Hepatocyte (in vitro differentiated cells): Measurements from ENCODE around the gene SLC16A2. TPM values are rescaled to one million over a fixed set of nuclear protein-coding genes. Genes with fewer than 3 reads are reported as not detected.

ENCODE experiments used
- DNase-seq: peaks from one replicate; pipeline ENCODE4 v3.0.0-alpha.2; 2016; ENCODE audit warnings: low spot score
- H2AFZ ChIP-seq: fragments of 200-600 bp; sonication (generic); 2 replicates; pipeline ENCODE4 v1.6.0; 2016; ENCODE audit warnings: antibody characterized with exemption, mild to moderate bottlenecking
- H3K27ac ChIP-seq: fragments of 200-600 bp; sonication (generic); 2 replicates; pipeline ENCODE4 v1.5.1; 2016; ENCODE audit warnings: mild to moderate bottlenecking
- H3K27me3 ChIP-seq: fragments of 200-600 bp; sonication (generic); 2 replicates; pipeline ENCODE4 v1.6.1; 2016
- H3K36me3 ChIP-seq: fragments of 200-600 bp; sonication (generic); replicated peaks from 2 replicates; pipeline ENCODE4 v1.5.1; 2016; ENCODE audit warnings: low read depth; ENCODE audit not compliant: insufficient read depth
- H3K4me1 ChIP-seq: fragments of 200-600 bp; sonication (generic); 2 replicates; pipeline ENCODE4 v1.5.1; 2016; ENCODE audit warnings: mild to moderate bottlenecking, moderate library complexity; ENCODE audit not compliant: insufficient read depth
- H3K4me2 ChIP-seq: fragments of 200-600 bp; sonication (generic); 2 replicates; pipeline ENCODE4 v1.6.0; 2016
- H3K4me3 ChIP-seq: fragments of 200-600 bp; sonication (generic); 2 replicates; pipeline ENCODE4 v1.5.1; 2016; ENCODE audit warnings: mild to moderate bottlenecking
- H3K79me2 ChIP-seq: fragments of 200-600 bp; sonication (generic); 2 replicates; pipeline ENCODE4 v1.6.0; 2017; ENCODE audit warnings: mild to moderate bottlenecking
- H3K9me2 ChIP-seq: fragments of 200-600 bp; sonication (generic); replicated peaks from 2 replicates; pipeline ENCODE4 v1.6.0; 2017; ENCODE audit warnings: mild to moderate bottlenecking; ENCODE audit not compliant: insufficient read depth
- H3K9me3 ChIP-seq: fragments of 200-600 bp; sonication (generic); 2 replicates; pipeline ENCODE4 v1.5.1; 2016; ENCODE audit warnings: low read depth, mild to moderate bottlenecking
- H4K20me1 ChIP-seq: fragments of 200-600 bp; sonication (generic); 2 replicates; pipeline ENCODE4 v1.6.0; 2016; ENCODE audit warnings: mild to moderate bottlenecking; ENCODE audit not compliant: insufficient read depth, poor library complexity, severe bottlenecking
- CTCF ChIP-seq: fragments of 200-600 bp; sonication (generic); IDR thresholded peaks from 2 replicates; pipeline ENCODE4 v1.5.1; 2016; ENCODE audit warnings: antibody characterized with exemption, mild to moderate bottlenecking; ENCODE audit not compliant: poor library complexity
- EZH2 ChIP-seq: fragments of 200-600 bp; sonication (generic); IDR thresholded peaks from 2 replicates; pipeline ENCODE4 v1.6.1; 2016; ENCODE audit warnings: antibody characterized with exemption, mild to moderate bottlenecking, borderline replicate concordance
- EZH2phosphoT487 ChIP-seq: fragments of 200-600 bp; sonication (generic); IDR thresholded peaks from one replicate; pipeline ENCODE4 v1.6.1; 2018; ENCODE audit warnings: antibody characterized with exemption, mild to moderate bottlenecking, low read depth, moderate library complexity; ENCODE audit not compliant: unreplicated experiment, severe bottlenecking
- WGBS: methylation state at CpG from one replicate; pipeline ENCODE4 v1.1.6; 2016; ENCODE audit warnings: low lambda C conversion rate; ENCODE audit errors: missing lambda C conversion rate; 5-methylcytosine and 5-hydroxymethylcytosine counted together
- polyA plus RNA-seq: library from polyadenylated mRNA; unstranded; fragments of >200 nt; fragmentation: Nextera tagmentation; extraction: Ambion mirVana; gene quantifications from 2 replicates; pipeline ENCODE4 v1.2.1, GENCODE V29; 2016
- total RNA-seq: library from RNA; depleted of rRNA; stranded (reverse); fragments of >200 nt; gene quantifications from 2 replicates; pipeline ENCODE4 v1.2.3, GENCODE V29; 2014

Gene SLC16A2
- total and polyA plus RNA-seq, 2 experiments from 2014 or later, result 7.7 to 11.2 TPM

GRCh38 chrX:74445099-74445498 is 23.8 kb downstream of the SLC16A2 start:
- Histone ChIP-seq H4K20me1 (no peaks in the 10 kb centered on the region), H3K4me1 (no peaks in the 10 kb centered on the region), H3K36me3 (no peaks in the 10 kb centered on the region), H3K79me2 (no peaks in the 10 kb centered on the region), H3K4me2 (no peak overlapping the region), H3K27me3 (no peaks in the 10 kb centered on the region), H3K9me2 (no peaks in the 10 kb centered on the region), H3K9me3 (no peaks in the 10 kb centered on the region), H3K4me3 (no peak overlapping the region), H2AFZ (no peak overlapping the region), H3K27ac (no peak overlapping the region)
- TF ChIP-seq EZH2phosphoT487 (no peak), EZH2 (no peak), CTCF (no peak)
- DNase-seq, result no peak
- 57% methylated on average over 6 of the region's 6 CpGs for WGBS

- 65% methylated on average over 1 of the region's 1 CpG for whole genome bisulfite sequencing
- no peak overlapping the region for H3K27ac ChIP-seq
- TF ChIP-seq EZH2phosphoT487, result no peak
- no peaks in the 10 kb centered on the region for H3K36me3 ChIP-seq
- no peaks in the 10 kb centered on the region for H3K9me2 ChIP-seq
- no peaks in the 10 kb centered on the region for H3K4me1 ChIP-seq
- DNase-seq, result no peak
- no peak overlapping the region for H2AFZ ChIP-seq
- no peak overlapping the region for H3K4me2 ChIP-seq
- no peaks in the 10 kb centered on the region for H3K9me3 ChIP-seq
- no peak overlapping the region for H3K4me3 ChIP-seq
- H3K79me2 ChIP-seq, result no peaks in the 10 kb centered on the region
- no peaks in the 10 kb centered on the region for H3K27me3 ChIP-seq
- no peaks in the 10 kb centered on the region for H4K20me1 ChIP-seq
Observed at GRCh38 chrX:74446876-74447275, 25.6 kb downstream of the SLC16A2 start.

- DNase-seq, result no peak
- no peaks in the 10 kb centered on the region for H3K9me2 ChIP-seq
- 89% methylated on average over 5 of the region's 5 CpGs for WGBS
- no peaks in the 10 kb centered on the region for H3K36me3 ChIP-seq
- H2AFZ ChIP-seq, result no peak overlapping the region
- no peak overlapping the region for H3K4me3 ChIP-seq
- no peaks in the 10 kb centered on the region for H3K9me3 ChIP-seq
- no peaks in the 10 kb centered on the region for H3K27me3 ChIP-seq
- no peak overlapping the region for H3K4me2 ChIP-seq
- H3K4me1 ChIP-seq, result no peaks in the 10 kb centered on the region
- TF ChIP-seq EZH2, result no peak
- TF ChIP-seq CTCF, result no peak
- no peak for TF ChIP-seq EZH2phosphoT487
- H4K20me1 ChIP-seq, result no peaks in the 10 kb centered on the region
- no peaks in the 10 kb centered on the region for H3K79me2 ChIP-seq
- no peak overlapping the region for H3K27ac ChIP-seq
Observed at GRCh38 chrX:74448669-74449068, 27.4 kb downstream of the SLC16A2 start.

- Histone ChIP-seq H3K4me1 (no peaks in the 10 kb centered on the region), H3K36me3 (no peaks in the 10 kb centered on the region), H3K9me2 (no peaks in the 10 kb centered on the region), H3K4me3 (no peak overlapping the region), H3K27ac (no peak overlapping the region), H3K79me2 (no peaks in the 10 kb centered on the region), H4K20me1 (no peaks in the 10 kb centered on the region), H3K4me2 (no peak overlapping the region), H3K27me3 (no peaks in the 10 kb centered on the region), H2AFZ (no peak overlapping the region), H3K9me3 (no peaks in the 10 kb centered on the region)
- TF ChIP-seq EZH2 (no peak), CTCF (no peak), EZH2phosphoT487 (no peak)
- no peak for DNase-seq
- WGBS, result 80% methylated on average over 2 of the region's 2 CpGs
Observed at GRCh38 chrX:74449322-74449936, 28.1 kb downstream of the SLC16A2 start.
